ENCODE measurements around the gene MRTFB.

MRTFB gene

DNA sequence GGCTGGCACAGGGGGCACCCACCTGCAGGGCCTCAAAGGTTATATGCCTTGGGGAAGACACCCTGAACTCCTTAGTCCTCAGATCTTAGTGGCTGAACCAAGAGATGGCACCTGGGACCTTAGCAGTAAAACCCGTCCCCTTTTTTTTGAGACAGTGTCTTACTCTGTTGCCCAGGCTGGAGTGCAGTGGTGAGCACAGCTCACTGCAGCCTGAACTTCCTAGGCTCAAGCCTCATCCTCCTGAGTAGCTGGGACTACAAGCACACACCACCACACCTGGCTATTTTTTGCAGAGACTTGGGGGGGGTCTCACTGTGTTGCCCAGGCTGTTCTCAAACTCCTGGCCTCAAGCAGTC is 237.2 kb downstream of the MRTFB start:
- no peak for DNase-seq (ENCODE audit: low read depth)

- no peak for DNase-seq (ENCODE audit: low read depth)
These were observed 238.1 kb downstream of the MRTFB start for GRCh38 chr16:14309001-14309886.

- no peak for DNase-seq (ENCODE audit: low read depth)
These were observed 238.8 kb downstream of the MRTFB start for GRCh38 chr16:14309906-14310305.

GRCh38 chr16:14310519-14310991 is 239.4 kb downstream of the MRTFB start:
- DNase-seq (ENCODE audit: low read depth), result no peak

GRCh38 chr16:14314116-14314515 is 243.0 kb downstream of the MRTFB start:
- DNase-seq (ENCODE audit: low read depth), result no peak

DNA sequence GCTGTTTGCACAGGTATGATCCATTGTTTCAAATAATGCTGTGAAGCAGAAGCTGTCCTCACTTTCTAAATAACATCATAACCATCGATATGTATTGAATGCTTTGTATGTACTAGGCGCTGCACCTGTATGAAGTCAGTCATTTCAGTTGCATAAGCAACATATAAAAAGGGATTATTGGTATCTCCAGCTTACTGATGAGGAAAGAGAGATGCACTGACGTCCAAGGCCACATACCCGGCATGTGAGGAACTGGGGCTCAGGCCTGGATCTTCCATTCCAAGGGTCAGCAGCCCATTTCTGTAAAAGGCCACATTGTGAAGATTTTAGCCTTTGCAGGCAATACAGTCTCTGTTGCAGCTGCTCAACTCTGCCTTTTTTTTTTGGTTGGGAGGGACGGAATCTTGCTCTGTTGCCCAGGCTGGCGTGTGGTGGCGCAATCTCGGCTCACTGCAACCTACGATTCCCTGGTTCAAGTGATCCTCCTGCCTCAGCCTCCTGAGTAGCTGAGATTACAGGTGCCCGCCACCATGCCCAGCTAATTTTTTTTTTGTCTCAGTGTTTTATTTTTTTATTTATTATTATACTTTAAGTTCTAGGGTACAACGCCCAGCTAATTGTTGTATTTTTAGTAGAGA is 244.7 kb downstream of the MRTFB start:
- no peak for DNase-seq (ENCODE audit: low read depth)
